ENCODE data around the gene PDCD4.

DNA sequence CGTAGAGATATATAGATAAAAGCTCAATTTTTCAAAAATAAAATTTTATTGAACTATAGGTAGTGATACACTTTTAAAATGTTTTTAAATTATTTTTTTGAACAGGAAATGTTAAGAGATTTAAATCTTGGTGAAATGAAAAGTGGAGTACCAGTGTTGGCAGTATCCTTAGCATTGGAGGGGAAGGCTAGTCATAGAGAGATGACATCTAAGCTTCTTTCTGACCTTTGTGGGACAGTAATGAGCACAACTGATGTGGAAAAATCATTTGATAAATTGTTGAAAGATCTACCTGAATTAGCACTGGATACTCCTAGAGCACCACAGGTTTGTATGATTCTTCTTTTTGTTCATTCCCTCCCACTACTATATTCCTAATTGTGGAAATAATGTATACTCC, 15.8 kb downstream of the PDCD4 start:
- TF ChIP-seq, protein P1, sequence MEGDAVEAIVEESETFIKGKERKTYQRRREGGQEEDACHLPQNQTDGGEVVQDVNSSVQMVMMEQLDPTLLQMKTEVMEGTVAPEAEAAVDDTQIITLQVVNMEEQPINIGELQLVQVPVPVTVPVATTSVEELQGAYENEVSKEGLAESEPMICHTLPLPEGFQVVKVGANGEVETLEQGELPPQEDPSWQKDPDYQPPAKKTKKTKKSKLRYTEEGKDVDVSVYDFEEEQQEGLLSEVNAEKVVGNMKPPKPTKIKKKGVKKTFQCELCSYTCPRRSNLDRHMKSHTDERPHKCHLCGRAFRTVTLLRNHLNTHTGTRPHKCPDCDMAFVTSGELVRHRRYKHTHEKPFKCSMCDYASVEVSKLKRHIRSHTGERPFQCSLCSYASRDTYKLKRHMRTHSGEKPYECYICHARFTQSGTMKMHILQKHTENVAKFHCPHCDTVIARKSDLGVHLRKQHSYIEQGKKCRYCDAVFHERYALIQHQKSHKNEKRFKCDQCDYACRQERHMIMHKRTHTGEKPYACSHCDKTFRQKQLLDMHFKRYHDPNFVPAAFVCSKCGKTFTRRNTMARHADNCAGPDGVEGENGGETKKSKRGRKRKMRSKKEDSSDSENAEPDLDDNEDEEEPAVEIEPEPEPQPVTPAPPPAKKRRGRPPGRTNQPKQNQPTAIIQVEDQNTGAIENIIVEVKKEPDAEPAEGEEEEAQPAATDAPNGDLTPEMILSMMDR (conservative IDR thresholded peaks at IDR 0.05), result no peak
- TF ChIP-seq ZFX (IDR thresholded peaks at IDR 0.05), result no peak
